WI38 (cell line): Measurements from ENCODE around the gene ZSCAN5C.
"Not testable (repeated sequence)": the region's sequence is repeated elsewhere in the genome, so short reads cannot be mapped to it uniquely, and the experiment has no call there.

ENCODE experiments used
- H3K4me3 ChIP-seq: 2 replicates; pipeline ENCODE4 v1.5.1; 2011; ENCODE audit warnings: low read depth, mild to moderate bottlenecking, control low read depth, low read length
- CTCF ChIP-seq: IDR thresholded peaks from 2 replicates; pipeline ENCODE4 v1.5.1; 2012; ENCODE audit warnings: low read depth, mild to moderate bottlenecking, control low read depth, low read length

ZSCAN5C gene

GRCh38 chr19:56174086-56174485 lies 28.0 kb upstream of the ZSCAN5C start:
- TF ChIP-seq CTCF, result no peak
- no peak overlapping the region for H3K4me3 ChIP-seq

- no peak for TF ChIP-seq CTCF
- no peak overlapping the region for H3K4me3 ChIP-seq
Measured at GRCh38 chr19:56174550-56174949, 27.5 kb upstream of the ZSCAN5C start.

- not testable (repeated sequence) for H3K4me3 ChIP-seq
Measured at GRCh38 chr19:56175861-56176307, 26.2 kb upstream of the ZSCAN5C start, which contains the start of gene GALP. TSS of gene GALP (plus strand) at chr19:56176008. CDS start at chr19:56177109, 1,101 bp downstream.

- not testable (repeated sequence) for H3K4me3 ChIP-seq
Measured at GRCh38 chr19:56176310-56176709, 25.8 kb upstream of the ZSCAN5C start.

GRCh38 chr19:56176881-56177280 lies 25.2 kb upstream of the ZSCAN5C start:
- no peak for TF ChIP-seq CTCF
- H3K4me3 ChIP-seq, result no peak overlapping the region

GRCh38 chr19:56177564-56178243 lies 24.4 kb upstream of the ZSCAN5C start:
- no peak for TF ChIP-seq CTCF
- H3K4me3 ChIP-seq, result no peak overlapping the region

- no peak overlapping the region for H3K4me3 ChIP-seq
- TF ChIP-seq CTCF, result no peak
Measured at GRCh38 chr19:56189785-56190184, 12.3 kb upstream of the ZSCAN5C start.

GRCh38 chr19:56191115-56191514 lies 11.0 kb upstream of the ZSCAN5C start:
- H3K4me3 ChIP-seq, result no peak overlapping the region
- TF ChIP-seq CTCF, result no peak
